HepG2 (cell line): Measurements from ENCODE around the gene EIF3L. TPM values are rescaled to one million over a fixed set of nuclear protein-coding genes. Genes with fewer than 3 reads are reported as not detected.

Experiments
- GMEB1 ChIP-seq: sonication (generic); formaldehyde crosslinking; IDR thresholded peaks from 2 replicates; pipeline ENCODE4 v1.5.1; 2020; ENCODE audit warnings: missing genetic modification reagents, mild to moderate bottlenecking, borderline replicate concordance
- GZF1 ChIP-seq: sonication (generic); formaldehyde crosslinking; IDR thresholded peaks from 2 replicates; pipeline ENCODE4 v1.5.1; 2020; ENCODE audit warnings: mild to moderate bottlenecking, missing genetic modification reagents
- HOMEZ ChIP-seq: IDR thresholded peaks from 2 replicates; pipeline ENCODE4 v1.6.1; 2016; ENCODE audit warnings: low read depth
- MYC ChIP-seq: sonication (generic); formaldehyde crosslinking; IDR thresholded peaks from 2 replicates; pipeline ENCODE4 v1.9.0; 2021; ENCODE audit warnings: missing genetic modification reagents, borderline replicate concordance
- NONO ChIP-seq, 2 experiments: fragments of 450-650 bp in 1 of 2; sonication (generic) in 1 of 2; formaldehyde crosslinking in 1 of 2; IDR thresholded peaks in 1 of 2; conservative IDR thresholded peaks in 1 of 2; 2 replicates each; pipeline versions ENCODE4 v1.6.1 to v1.8.0; 2017 to 2022; ENCODE audit warnings: mild to moderate bottlenecking in 1 of 2, missing genetic modification reagents in 1 of 2, moderate library complexity in 1 of 2
- NPAS2 ChIP-seq: sonication (generic); formaldehyde crosslinking; IDR thresholded peaks from 2 replicates; pipeline ENCODE4 v1.8.0; 2022; ENCODE audit warnings: mild to moderate bottlenecking, missing genetic modification reagents, borderline replicate concordance
- RAD51 ChIP-seq: fragments of 450-650 bp; IDR thresholded peaks from 2 replicates; pipeline ENCODE4 v1.6.1; 2016; ENCODE audit warnings: borderline replicate concordance
- SAP130 ChIP-seq: IDR thresholded peaks from 2 replicates; pipeline ENCODE4 v1.6.1; 2016; ENCODE audit warnings: low read depth
- SMC3 ChIP-seq: IDR thresholded peaks from 2 replicates; pipeline ENCODE4 v1.6.1; 2011; ENCODE audit warnings: low read length, improper control_type of control experiment
- STAG1 ChIP-seq: sonication (generic); formaldehyde crosslinking; IDR thresholded peaks from 2 replicates; pipeline ENCODE4 v1.4.0; 2020; ENCODE audit warnings: missing genetic modification reagents
- polyA plus RNA-seq, 8 experiments: library from polyadenylated mRNA; depleted of rRNA in 3 of 8; stranded (reverse) in 7 of 8; unstranded in 1 of 8; fragments of >200 nt; fragmentation: Illumina TruSeq in 4 of 8; extraction: Trizol in 4 of 8; gene quantifications; 2 replicates each; pipeline versions ENCODE4 v1.2.1 to v1.2.3, GENCODE V29; 2011 to 2016; ENCODE audit warnings: low read depth in 4 of 8, missing spikeins in 1 of 8, mixed read lengths in 1 of 8; ENCODE audit not compliant: insufficient read depth in 1 of 8
- total RNA-seq, 5 experiments: library from RNA; depleted of rRNA; stranded (reverse); fragments of >200 nt; fragmentation: Illumina TruSeq; extraction: Trizol; gene quantifications; 2 replicates each; pipeline ENCODE4 v1.2.3, GENCODE V29; 2016; ENCODE audit warnings: low read depth in 1 of 5
- TF ChIP-seq, protein P1 (sequence below): sonication (generic); formaldehyde crosslinking; IDR thresholded peaks from 2 replicates; pipeline ENCODE4 v1.4.0; 2020; ENCODE audit warnings: missing genetic modification reagents
- TF ChIP-seq, protein P2 (sequence below): sonication (generic); formaldehyde crosslinking; IDR thresholded peaks from 2 replicates; pipeline ENCODE4; 2020; ENCODE audit warnings: missing genetic modification reagents, mild to moderate bottlenecking, borderline replicate concordance
- TF ChIP-seq, protein P3 (sequence below): sonication (generic); formaldehyde crosslinking; IDR thresholded peaks from 2 replicates; pipeline ENCODE4 v1.8.0; 2022; ENCODE audit warnings: missing genetic modification reagents, mild to moderate bottlenecking, borderline replicate concordance
- TF ChIP-seq, protein P4 (sequence below): sonication (generic); formaldehyde crosslinking; IDR thresholded peaks from 2 replicates; pipeline ENCODE4 v1.8.0; 2022; ENCODE audit warnings: missing genetic modification reagents, low read depth, mild to moderate bottlenecking, borderline replicate concordance
- TF ChIP-seq, protein P5 (sequence below): sonication (generic); formaldehyde crosslinking; IDR thresholded peaks from 2 replicates; pipeline ENCODE4 v1.5.0; 2020; ENCODE audit warnings: mild to moderate bottlenecking, missing genetic modification reagents, moderate library complexity
- TF ChIP-seq, protein P6 (sequence below): sonication (generic); formaldehyde crosslinking; IDR thresholded peaks from 2 replicates; pipeline ENCODE4 v1.4.0; 2020; ENCODE audit warnings: mild to moderate bottlenecking, missing genetic modification reagents

EIF3L gene
- total and polyA plus RNA-seq, 2 of the 13 experiments (the other 11 are each of a cell fraction or from before 2014, with no cell fraction given), result 514 to 793 TPM

- TF ChIP-seq GZF1 (CRISPR knock-in tag) (no peak), NONO (IDR thresholded peaks at IDR 0.05) (no peak), NONO (CRISPR knock-in tag; conservative IDR thresholded peaks at IDR 0.05) (0 out of 2 replicates have a peak, but pooled peaks have one; percentile 33), SAP130 (peak; percentile 29; the same call in 1 of the 2 replicates), HOMEZ (CRISPR knock-in tag) (no peak), RAD51 (no peak), GMEB1 (CRISPR knock-in tag) (0 out of 2 replicates have a peak, but pooled peaks have one; percentile 24), SMC3 (peak; percentile 35; the same call in 1 of the 2 replicates), MYC (CRISPR knock-in tag) (0 out of 2 replicates have a peak, but pooled peaks have one; percentile 22), NPAS2 (CRISPR knock-in tag) (no peak), STAG1 (peak; percentile 42)
- TF ChIP-seq, protein P1, sequence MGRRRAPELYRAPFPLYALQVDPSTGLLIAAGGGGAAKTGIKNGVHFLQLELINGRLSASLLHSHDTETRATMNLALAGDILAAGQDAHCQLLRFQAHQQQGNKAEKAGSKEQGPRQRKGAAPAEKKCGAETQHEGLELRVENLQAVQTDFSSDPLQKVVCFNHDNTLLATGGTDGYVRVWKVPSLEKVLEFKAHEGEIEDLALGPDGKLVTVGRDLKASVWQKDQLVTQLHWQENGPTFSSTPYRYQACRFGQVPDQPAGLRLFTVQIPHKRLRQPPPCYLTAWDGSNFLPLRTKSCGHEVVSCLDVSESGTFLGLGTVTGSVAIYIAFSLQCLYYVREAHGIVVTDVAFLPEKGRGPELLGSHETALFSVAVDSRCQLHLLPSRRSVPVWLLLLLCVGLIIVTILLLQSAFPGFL (CRISPR knock-in tag), result no peak
- TF ChIP-seq, protein P2, sequence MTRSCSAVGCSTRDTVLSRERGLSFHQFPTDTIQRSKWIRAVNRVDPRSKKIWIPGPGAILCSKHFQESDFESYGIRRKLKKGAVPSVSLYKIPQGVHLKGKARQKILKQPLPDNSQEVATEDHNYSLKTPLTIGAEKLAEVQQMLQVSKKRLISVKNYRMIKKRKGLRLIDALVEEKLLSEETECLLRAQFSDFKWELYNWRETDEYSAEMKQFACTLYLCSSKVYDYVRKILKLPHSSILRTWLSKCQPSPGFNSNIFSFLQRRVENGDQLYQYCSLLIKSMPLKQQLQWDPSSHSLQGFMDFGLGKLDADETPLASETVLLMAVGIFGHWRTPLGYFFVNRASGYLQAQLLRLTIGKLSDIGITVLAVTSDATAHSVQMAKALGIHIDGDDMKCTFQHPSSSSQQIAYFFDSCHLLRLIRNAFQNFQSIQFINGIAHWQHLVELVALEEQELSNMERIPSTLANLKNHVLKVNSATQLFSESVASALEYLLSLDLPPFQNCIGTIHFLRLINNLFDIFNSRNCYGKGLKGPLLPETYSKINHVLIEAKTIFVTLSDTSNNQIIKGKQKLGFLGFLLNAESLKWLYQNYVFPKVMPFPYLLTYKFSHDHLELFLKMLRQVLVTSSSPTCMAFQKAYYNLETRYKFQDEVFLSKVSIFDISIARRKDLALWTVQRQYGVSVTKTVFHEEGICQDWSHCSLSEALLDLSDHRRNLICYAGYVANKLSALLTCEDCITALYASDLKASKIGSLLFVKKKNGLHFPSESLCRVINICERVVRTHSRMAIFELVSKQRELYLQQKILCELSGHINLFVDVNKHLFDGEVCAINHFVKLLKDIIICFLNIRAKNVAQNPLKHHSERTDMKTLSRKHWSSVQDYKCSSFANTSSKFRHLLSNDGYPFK (CRISPR knock-in tag), result peak; percentile 92
- TF ChIP-seq, protein P3, sequence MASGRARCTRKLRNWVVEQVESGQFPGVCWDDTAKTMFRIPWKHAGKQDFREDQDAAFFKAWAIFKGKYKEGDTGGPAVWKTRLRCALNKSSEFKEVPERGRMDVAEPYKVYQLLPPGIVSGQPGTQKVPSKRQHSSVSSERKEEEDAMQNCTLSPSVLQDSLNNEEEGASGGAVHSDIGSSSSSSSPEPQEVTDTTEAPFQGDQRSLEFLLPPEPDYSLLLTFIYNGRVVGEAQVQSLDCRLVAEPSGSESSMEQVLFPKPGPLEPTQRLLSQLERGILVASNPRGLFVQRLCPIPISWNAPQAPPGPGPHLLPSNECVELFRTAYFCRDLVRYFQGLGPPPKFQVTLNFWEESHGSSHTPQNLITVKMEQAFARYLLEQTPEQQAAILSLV, result 0 out of 2 replicates have a peak, but pooled peaks have one; percentile 28
- TF ChIP-seq, protein P4, sequence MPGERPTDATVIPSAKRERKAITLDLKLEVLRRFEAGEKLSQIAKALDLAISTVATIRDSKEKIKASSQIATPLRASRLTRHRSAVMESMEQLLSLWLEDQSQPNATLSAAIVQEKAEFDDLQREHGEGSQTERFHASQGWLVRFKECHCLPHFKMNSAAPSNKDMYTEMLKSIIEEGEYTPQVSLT (CRISPR knock-in tag), result no peak
- TF ChIP-seq, protein P5, sequence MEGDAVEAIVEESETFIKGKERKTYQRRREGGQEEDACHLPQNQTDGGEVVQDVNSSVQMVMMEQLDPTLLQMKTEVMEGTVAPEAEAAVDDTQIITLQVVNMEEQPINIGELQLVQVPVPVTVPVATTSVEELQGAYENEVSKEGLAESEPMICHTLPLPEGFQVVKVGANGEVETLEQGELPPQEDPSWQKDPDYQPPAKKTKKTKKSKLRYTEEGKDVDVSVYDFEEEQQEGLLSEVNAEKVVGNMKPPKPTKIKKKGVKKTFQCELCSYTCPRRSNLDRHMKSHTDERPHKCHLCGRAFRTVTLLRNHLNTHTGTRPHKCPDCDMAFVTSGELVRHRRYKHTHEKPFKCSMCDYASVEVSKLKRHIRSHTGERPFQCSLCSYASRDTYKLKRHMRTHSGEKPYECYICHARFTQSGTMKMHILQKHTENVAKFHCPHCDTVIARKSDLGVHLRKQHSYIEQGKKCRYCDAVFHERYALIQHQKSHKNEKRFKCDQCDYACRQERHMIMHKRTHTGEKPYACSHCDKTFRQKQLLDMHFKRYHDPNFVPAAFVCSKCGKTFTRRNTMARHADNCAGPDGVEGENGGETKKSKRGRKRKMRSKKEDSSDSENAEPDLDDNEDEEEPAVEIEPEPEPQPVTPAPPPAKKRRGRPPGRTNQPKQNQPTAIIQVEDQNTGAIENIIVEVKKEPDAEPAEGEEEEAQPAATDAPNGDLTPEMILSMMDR (CRISPR knock-in tag), result peak; percentile 59
- TF ChIP-seq, protein P6, sequence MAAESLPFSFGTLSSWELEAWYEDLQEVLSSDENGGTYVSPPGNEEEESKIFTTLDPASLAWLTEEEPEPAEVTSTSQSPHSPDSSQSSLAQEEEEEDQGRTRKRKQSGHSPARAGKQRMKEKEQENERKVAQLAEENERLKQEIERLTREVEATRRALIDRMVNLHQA (CRISPR knock-in tag), result no peak
These were observed 27.0 kb upstream of the EIF3L start (continued) for GRCh38 chr22:37822079-37822833.
